MM.1S (cell line): ENCODE results near the gene MBTPS1.

Source experiments
- CTCF ChIP-seq: fragments of 300-600 bp; sonication (generic); IDR thresholded peaks from 2 replicates; pipeline ENCODE4 v1.5.1; 2016; ENCODE audit warnings: antibody characterized with exemption, low read length, mixed read lengths
- EZH2 ChIP-seq: fragments of 300-600 bp; sonication (generic); optimal IDR thresholded peaks from 2 replicates; pipeline ENCODE3; 2017; ENCODE audit warnings: low read depth, mild to moderate bottlenecking, antibody characterized with exemption, low read length, mixed read lengths
- EZH2phosphoT487 ChIP-seq: fragments of 300-600 bp; sonication (generic); IDR thresholded peaks from 2 replicates; pipeline ENCODE4 v1.6.1; 2018; ENCODE audit warnings: antibody characterized with exemption, low read length

GRCh38 chr16:84058664-84059063, 58.1 kb downstream of the MBTPS1 start:
- TF ChIP-seq CTCF (no peak), EZH2 (no peak), EZH2phosphoT487 (no peak)
